ENCODE measurements around the gene LHPP.

- TF ChIP-seq ZFP3 (CRISPR knock-in tag; IDR thresholded peaks at IDR 0.05): no peak
- no peak for TF ChIP-seq ZFP30 (CRISPR knock-in tag; IDR thresholded peaks at IDR 0.05)
- no peak for TF ChIP-seq ARNTL (CRISPR knock-in tag; IDR thresholded peaks at IDR 0.05; ENCODE audit: borderline replicate concordance, low read depth)
- TF ChIP-seq CSDC2 (CRISPR knock-in tag; IDR thresholded peaks at IDR 0.05): no peak
- TF ChIP-seq OSR1 (CRISPR knock-in tag; IDR thresholded peaks at IDR 0.05): no peak
- no peak for TF ChIP-seq PATZ1 (CRISPR knock-in tag; IDR thresholded peaks at IDR 0.05; ENCODE audit: borderline replicate concordance)
- TF ChIP-seq TCF4 (CRISPR knock-in tag; IDR thresholded peaks at IDR 0.05; ENCODE audit: borderline replicate concordance): no peak
- no peak for TF ChIP-seq RARB (CRISPR knock-in tag; IDR thresholded peaks at IDR 0.05)
- no peak for TF ChIP-seq CREB5 (CRISPR knock-in tag; IDR thresholded peaks at IDR 0.05; ENCODE audit: low read depth)
- no peak for TF ChIP-seq ZNF565 (CRISPR knock-in tag; conservative IDR thresholded peaks at IDR 0.05; ENCODE audit: low read depth)
- no peak for TF ChIP-seq TSHZ2 (CRISPR knock-in tag; IDR thresholded peaks at IDR 0.05)
- no peak for TF ChIP-seq CSRNP3 (CRISPR knock-in tag; IDR thresholded peaks at IDR 0.05)
- no peak for TF ChIP-seq ESRRG (CRISPR knock-in tag; IDR thresholded peaks at IDR 0.05)
Measured at GRCh38 chr10:124495725-124496124, 34.1 kb downstream of the LHPP start.

Measured in SK-N-SH treated with all-trans-retinoic acid at 6 μM for 48 hours (cell line).